RKO (cell line): Measurements from ENCODE around the gene CFAP298.
"Not testable (repeated sequence)": the region's sequence is repeated elsewhere in the genome, so short reads cannot be mapped to it uniquely, and the experiment has no call there.

Experiments
- DNase-seq: peaks from one replicate; pipeline ENCODE4 v3.0.0-alpha.2; 2016; ENCODE audit warnings: low spot score

Gene CFAP298, protein sequence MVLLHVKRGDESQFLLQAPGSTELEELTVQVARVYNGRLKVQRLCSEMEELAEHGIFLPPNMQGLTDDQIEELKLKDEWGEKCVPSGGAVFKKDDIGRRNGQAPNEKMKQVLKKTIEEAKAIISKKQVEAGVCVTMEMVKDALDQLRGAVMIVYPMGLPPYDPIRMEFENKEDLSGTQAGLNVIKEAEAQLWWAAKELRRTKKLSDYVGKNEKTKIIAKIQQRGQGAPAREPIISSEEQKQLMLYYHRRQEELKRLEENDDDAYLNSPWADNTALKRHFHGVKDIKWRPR

DNA sequence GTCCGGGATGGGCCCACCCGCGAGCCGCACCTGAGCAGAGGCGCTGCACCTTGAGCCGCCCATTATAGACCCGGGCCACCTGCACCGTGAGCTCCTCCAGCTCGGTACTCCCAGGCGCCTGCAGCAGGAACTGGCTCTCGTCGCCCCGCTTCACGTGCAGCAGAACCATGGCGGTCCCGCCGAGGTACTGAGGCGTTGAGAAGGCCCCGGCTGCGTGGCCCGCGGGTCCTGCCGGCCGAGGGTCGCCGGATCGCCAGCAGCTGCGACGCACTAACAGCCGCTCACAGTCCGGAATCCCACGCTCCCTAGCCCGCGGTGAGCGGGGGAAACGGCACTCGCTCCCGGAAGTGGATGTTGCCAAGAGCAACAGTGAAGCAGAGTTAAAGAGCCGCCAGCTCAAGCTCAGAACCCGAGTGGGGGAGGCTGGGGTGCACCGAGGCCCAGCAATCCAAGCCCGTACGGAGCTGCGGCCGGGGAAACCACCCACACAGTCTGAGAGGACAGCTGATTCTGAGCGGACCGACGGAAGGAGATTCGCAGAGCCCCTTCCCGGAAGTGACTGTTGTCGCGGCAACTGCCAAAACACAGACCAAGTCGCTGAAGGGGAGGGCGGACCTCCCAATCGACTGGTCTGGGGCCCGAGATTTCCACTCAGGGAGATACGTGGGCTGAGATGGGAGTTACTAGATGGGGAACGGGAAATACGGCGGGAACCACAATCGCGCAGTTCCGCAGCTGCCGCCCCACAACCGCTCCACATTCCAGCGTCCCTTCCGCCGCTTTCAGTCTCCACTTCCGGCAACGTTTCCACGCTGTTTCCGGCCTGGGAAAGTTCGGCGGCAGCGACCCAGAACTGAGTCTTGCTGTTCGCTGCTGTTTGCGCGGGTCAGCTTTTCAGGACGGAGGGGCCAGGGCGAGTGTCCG is at the start of gene CFAP298:
TSS of gene CFAP298 (minus strand) at position 303 of the 924 bp plus-strand sequence. CDS start at position 169, 134 bp downstream.
- DNase-seq: peak; percentile 97

DNA sequence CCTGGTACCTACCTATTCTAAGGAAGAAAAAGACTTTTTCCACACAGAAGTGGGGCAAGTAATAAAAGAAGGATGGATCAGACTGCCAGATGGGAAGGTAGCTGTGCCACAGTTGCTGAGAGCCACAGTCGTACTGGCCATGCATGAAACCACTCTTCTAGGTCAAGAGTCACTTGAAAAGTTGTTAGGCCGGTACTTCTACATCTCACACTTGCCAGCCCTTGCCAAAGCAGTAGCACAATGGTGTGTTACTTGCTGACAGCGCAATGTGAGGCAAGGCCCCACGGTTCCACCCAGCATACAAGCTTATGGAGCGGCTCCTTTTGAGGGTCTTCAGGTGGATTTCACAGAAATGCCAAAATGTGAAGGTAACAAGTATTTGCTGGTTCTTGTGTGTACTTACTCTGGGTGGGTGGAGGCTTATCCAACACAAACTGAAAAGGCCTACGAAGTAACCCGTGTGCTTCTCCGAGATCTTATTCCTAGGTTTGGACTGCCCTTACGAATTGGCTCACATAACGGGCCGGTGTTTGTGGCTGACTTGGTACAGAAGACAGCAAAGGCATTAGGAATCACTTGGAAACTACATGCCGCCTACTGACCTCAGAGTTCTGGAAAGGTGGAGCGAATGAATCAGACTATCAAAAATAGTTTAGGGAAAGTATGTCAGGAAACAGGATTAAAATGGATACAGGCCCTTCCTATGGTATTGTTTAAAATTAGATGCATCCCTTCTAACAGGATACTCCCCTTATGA is 49.0 kb upstream of the CFAP298 start:
- not testable (repeated sequence) for DNase-seq

DNA sequence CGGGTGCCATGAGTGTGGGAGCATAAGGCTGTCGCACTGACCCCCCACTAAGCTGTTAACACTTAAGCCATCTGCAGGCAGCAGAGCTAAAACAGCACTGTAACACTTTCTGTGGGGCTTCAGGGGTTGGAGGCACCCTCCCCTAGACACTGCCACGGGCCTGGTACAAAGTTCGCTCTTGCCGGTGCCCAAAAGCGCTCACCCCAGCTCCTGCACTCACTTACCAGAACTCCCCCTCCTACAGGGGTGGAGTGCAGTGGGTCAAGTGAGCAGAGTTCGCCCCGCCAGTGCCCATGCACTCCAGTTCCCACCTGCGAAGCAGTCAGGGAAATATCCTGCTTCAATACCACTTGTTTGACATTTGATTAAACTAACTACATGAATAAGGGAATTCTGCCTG is 46.3 kb upstream of the CFAP298 start:
- DNase-seq: no peak

DNA sequence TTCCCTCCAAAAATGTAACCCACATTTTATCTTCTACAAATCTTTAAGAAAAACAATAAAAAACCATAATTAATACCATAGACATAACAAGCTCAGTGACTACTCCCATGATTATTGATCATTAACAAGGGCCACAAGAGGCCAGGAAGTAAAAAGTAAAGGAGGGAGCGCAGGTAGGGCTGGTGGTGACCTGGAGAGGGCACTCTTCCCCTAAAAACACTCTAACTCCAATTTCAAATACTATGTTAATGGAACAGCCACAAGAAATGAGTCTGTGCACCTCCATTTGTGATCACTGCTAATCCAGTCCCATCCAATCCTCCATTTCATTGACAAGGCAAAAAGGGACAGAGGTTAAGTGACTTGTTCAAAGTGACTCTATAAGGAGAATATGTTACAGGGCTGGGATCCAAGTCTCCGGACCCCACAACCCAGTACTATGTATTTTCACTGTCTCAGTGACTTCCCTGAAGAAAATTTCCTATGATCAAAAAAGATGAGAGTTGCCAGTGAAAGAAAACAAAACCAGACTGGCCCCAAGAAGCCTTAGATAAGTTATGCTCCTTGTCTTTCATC is 41.2 kb upstream of the CFAP298 start:
- DNase-seq: peak; percentile 47

DNA sequence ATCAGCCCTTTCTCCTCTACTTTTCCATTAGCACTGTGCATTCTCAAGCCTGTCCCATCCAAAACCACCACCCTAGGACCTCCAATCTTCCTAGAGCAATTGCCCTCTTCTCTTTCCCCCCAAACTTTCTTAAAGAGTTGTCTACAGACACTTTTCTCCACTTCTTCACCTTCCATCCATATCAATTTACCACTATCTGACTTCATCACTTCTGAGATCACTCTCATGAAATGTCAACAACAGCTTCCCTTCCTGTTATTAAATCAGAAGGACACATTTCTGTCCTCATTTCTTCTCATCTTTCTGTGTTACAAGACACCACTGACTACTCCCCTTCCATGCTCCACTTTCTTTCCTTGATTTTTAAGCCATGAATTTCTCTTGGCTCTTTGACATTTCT is 36.0 kb upstream of the CFAP298 start:
- no peak for DNase-seq

DNA sequence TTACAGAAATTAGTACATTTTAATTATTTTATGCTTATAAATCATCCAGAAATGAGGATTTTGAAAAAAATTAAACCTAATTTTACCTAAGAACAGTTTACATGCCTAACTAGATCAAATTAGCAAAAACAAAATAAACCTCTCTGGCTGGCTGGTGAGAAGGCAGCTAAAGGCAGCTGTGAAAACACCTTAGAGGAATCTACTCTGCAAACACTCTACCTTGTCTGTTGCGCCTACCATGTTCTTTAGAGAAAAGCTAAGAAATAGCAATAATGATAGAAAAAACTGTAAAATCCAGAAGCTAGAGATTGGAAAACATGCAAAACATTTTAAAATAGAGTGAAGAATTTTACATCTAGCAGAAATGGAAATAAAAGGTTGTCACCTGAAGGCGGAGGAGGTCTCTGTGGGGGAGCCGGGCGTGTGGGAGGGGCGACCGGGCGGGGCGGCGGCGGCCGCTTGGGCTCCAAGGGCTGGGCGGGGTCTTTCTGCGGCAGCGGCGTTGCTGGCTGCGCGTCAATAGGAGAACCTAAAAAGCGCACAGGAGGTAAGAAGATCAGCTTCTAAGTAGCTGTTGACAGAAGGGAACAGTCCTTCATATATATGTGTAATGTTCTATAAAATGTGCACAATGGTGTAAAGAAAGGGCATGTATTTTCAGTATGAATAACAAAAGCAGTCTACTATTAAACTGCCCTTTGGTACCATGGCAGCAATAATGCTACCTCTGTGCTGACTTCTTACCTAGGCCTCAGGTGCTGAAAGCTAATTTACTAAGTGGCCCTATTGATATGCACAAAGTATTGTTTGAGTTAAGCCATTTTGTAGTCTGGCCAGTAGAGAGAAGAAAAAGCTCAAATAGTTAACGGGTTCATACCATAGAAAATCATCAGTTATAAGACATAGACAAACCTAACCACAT is 33.3 kb upstream of the CFAP298 start:
- DNase-seq: no peak

DNA sequence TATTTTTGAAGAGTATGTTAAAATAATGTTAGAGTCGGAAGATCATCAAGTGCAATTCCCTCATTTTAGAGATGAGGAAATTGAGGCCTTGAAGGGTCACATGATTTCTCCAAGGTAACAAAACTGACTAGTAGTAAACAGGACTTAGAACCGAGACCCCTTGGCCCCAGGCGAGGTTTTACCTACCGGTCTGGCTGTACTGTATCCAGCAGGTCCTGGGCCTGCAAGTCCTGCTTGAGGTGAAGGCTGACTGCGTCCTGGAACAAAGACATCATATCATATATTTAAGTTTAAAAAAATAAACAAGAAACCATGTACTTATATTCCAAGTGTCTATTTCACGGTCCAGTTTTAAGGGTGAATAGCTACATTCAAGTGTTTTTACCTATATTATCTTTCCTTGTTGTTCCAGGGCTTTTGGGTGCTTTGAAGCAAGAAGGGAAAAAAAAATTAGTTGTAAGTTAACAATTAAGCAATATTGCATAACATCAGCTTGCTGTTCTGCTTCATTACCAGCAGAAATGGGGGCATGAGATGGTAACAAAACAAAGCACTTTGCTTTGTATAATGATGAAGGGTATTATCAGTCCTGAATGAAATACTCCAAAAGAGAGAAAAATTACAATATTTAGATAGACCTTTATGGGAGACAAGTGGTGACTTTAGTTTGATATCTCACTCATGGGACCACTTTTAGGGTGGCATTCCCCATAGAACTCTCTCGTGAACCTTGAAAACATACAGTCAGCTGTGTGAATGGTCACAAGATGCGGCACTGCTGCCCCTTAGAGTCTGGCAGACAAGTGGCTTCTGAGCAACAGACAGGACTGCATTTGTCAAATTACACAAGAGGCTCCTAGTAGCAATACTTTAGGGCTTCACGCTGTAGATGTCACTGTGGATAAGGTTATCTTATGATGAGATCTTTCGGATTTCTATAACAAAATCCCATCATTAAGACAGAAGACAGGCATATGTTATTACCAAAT is 29.8 kb upstream of the CFAP298 start:
- no peak for DNase-seq

DNA sequence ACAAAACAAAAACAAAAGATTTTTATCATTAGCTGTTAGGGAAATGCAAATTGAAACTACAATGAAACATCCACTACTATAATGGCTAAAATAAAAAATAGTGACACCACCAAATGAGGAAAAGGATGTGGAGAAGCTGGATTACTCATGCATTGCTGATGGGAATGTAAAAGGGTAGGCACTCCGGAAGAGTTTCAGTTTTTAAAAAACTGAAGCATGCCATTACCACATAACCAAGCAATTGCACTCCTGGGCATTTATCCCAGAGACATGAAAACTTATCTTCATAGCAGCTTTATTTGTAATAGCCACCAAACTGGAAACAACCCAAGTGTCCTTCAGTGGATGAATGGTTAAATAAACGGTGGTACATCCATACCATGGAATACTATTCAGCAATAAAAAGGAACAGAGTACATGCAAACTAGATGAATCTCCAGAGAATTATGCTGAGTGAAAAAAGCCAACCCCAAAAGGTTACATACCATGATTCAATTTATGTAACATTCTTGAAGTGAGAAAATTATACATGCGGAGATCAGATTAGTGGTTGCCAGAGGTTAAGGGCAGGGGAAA is 14.5 kb upstream of the CFAP298 start:
- DNase-seq: no peak

DNA sequence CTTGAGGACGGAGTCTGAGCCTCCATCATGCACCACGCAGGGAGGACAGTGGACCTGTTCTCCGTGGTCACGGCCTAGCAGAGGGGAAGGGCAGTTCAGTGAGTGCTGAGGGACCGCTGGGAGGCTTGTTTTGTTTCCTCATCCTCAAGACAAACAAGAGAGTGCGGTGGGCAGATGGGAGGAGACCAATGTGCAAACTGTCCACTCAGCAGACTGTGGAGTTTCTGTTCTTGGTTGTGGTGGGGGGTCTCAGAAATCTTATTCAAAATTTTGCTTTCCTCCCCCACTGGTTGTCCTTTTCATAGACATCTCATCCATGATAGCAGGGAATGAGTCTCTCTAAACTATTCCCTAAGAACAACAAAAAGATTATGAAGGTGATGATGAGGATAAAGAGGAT is 6.0 kb upstream of the CFAP298 start:
- not testable (repeated sequence) for DNase-seq

DNA sequence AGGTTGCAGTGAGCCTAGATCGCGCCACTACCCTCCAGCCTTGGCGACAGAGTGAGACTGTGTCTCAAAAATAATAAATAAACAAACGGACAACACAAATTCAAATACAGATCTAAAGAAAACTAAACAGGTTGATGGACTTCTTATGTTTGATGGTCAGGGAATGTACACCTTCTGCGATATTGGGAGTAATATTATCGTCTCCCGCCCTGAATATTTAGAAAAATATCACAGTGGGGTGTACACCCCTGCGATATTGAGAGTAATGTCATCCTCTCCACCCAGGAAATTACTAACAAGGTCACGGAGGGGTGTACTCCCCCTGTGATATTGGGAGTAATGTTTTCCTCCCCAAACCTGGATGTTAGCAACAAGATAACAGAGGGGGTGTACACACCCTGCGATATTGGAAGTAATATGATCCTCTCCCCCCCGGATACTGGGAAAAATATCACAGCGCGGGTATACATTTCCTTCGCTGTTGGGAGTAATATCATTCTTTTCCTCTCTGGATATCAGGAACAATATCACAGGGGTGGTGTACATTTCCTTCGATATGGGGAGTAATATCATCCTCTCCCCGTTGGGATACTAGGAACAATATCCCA is 1.4 kb upstream of the CFAP298 start:
- DNase-seq: no peak

DNA sequence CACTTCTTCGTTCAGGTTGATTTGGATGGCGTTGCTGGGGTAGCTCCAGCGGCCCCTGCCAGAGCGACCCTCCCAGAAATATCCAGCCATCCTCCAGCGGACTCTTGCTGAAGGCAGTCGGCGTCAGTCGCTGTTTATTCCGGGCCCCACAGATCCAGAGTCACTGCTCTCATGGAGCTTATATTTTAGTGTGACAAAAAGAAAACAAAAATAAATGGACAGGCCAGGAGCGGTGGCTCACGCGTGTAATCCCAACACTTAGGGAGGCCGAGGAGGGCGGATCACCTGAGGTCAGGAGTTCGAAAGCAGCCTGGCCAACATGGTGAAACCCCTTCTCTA is 791 bp upstream of the CFAP298 start:
- no peak for DNase-seq

DNA sequence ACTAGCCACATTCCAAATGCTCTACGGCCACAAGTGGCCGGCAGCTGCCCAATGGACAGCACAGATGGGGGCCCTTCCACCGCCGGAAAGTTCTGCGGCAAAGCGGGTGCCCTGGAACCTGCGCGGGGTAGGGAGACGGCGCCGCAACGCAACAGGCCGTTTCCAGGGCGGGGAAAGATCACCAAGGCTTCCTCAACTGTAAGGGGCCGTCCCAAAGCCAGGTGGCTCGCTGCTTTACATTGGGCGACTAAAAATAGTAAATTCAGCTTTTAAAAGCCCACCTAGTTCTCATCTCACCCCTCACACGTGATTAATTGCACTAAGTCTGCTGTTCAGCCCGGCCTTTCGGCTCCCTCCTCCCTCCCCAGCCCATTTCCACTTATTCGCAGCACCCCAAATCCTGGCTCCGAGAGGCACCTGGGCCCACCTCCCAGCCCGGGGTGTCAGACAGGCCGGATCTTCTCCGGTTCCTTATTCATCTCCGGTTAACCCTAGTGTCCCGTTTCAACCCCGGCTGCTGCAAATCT is 643 bp downstream of the CFAP298 start:
- peak; percentile 47 for DNase-seq

DNA sequence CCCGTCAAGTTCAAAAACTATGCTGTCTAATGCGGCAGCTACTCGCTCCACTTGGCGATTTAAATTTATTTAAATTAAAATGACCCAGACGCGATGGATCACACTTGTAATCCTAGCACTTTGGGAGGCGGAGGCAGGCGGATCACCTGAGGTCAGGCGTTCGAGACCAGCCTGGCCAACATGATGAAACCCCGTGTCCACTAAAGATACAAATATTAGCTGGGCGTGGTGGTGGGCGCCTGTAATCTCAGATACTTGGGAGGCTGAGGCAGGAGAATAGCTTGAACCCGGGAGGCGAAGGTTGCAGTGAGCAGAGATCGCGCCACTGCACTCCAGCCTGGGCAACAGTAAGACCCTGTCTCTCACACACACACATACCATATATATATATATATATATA is 1.2 kb downstream of the CFAP298 start:
- DNase-seq: not testable (repeated sequence)

DNA sequence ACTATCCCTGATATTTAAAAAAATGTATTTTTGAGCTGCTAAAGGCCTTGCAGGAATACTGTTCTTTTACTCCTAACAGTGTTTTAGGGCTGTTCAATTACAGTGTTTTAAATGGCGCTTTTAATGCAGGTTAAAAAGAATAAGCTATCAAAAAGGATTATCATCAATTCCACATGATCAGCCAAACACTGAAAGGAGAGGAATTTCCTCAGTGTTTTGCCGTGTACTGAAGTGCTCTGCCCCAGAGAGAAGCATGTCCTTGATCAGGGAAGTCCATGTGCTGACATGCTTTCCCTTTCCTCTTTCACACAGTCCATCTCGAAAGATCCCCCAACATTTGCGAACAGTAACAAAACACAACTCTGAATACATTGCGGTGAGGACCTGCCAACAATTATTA is 3.3 kb downstream of the CFAP298 start:
- no peak for DNase-seq

DNA sequence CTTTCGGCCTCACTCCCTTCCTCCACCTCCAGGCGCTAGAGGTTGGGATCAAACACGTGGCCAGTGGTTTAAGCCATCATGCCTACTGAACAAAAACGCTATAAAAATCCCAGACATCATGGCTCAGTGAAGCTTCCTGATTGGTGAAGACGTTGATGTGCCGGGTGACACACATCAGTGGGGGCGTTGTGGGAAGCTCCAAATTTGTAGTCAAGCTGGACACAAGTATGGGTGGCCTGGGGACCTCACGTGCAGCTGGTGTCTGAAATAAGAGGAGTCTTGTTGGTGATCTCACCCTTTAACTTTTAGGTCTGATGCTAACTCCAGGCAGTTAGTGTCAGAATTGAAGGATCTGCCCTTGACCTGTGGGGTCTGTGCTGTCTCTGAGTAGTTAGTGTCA is 6.7 kb downstream of the CFAP298 start:
- DNase-seq: no peak

DNA sequence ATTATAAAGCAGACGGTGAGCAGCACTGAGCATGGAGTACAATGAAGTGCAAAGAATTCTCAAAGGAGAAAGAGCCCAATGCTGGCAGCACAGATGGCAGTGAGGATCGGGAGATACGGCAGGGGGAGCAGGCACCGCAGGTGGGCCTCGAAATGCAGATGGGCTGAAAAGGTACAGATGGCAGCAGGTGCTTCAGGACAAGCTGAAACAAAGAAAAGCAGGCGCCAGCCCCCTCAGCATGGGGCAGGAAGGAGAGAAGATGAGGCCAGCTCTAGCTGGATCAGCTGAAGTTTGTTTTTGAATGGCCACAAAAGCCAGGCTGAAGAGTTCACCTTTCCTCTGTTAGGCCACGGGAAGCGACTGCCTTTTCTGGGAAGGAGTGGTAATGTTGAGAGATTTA is 7.7 kb downstream of the CFAP298 start:
- DNase-seq: no peak

DNA sequence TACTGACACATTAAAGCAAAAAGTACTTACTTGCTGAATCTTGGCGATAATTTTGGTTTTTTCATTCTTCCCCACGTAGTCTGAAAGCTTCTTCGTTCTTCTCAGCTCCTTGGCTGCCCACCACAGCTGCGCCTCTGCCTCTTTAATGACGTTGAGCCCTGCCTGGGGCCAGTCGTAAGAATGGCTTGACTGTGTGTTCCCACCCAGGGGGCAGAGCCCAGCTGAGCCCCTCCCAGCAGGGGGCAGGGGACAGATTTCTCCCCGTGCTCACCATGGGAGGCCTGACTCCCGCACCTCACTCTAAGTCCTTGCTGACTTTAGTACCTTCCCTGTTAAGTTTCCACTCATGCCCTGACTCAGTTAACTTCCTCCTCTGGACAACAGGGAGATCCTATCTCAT is 9.0 kb downstream of the CFAP298 start:
- no peak for DNase-seq

DNA sequence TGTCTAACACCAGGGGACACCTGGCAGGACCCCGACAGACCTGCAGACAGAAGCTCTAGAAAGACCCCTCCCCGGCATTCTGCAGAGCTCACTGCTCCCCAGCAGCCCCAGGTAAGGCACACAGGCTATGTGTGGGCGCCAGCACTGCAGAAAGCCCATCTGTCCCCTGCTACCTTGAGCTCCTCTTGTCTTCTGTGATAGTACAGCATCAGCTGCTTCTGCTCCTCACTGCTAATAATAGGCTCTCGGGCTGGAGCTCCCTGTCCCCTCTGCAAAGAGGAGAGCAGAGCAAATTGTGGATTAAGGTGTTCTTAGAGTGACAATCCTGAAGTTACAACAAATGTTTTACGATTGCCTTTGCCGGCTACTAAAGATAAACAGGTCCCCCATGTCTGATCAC is 10.1 kb downstream of the CFAP298 start:
- no peak for DNase-seq

DNA sequence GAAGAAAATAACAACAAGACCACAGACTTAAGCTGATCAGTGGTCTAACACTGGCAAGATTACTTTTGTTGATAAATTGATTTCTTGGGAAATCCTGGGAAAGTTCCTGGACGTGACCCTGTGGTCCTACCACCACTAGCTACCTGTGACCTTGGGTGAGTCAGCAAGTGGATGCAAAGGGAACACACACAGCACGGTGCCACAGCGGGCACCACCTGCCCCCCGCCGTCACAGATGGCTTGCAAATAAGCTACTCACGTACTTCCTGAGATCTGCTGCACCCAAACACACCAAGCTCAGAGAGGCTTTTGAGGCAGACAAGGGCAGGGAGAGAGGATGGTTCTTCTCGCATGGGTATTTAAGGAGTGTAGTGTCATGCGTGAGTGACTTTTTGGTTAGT is 12.7 kb downstream of the CFAP298 start:
- DNase-seq: no peak
